ENCODE data around the gene CALML5. TPM values are rescaled to one million over a fixed set of nuclear protein-coding genes. Genes with fewer than 3 reads are reported as not detected.

The CALML5 gene
- total and polyA plus RNA-seq, 9 of the 15 experiments (the other 6 are each of a cell fraction or from before 2014, with no cell fraction given), result not detected

- DNase-seq (ENCODE audit: extremely low read depth in 1 of 4, low spot score in 3 of 4), result no peak
- Histone ChIP-seq H3K9ac (ENCODE audit: insufficient read depth in 1 of 2, low read depth in 2 of 2, low read length in 2 of 2) (peak within 1 kb of the TSS in 1 of 2 experiments; percentile 73; a peak in 2 of 4 replicates), H3K27me3 (ENCODE audit: control insufficient read depth in 2 of 2, insufficient read depth in 2 of 2, low read length in 2 of 2) (no peaks in the 10 kb centered on the region), H4K20me1 (replicated peaks; ENCODE audit: control insufficient read depth, insufficient read depth, low read length) (no peaks in the 10 kb centered on the region), H3K9me1 (ENCODE audit: control insufficient read depth, insufficient read depth, low read length) (no peaks in the 10 kb centered on the region), H3K4me1 (replicated peaks in 1 of 2; ENCODE audit: control insufficient read depth in 2 of 2, insufficient read depth in 2 of 2, low read length in 2 of 2) (peaks cover 5 to 32% of the 10 kb centered on the region in 2 experiments; a peak in 4 of 5 replicates), H3K27ac (ENCODE audit: extremely low read depth, low read depth, low read length) (no peak within 1 kb of the TSS), H3K79me2 (ENCODE audit: control insufficient read depth, insufficient read depth, low read length) (no peaks in the 10 kb centered on the region), H2AFZ (ENCODE audit: low read depth, low read length) (peak within 1 kb of the TSS; percentile 1; the same call in 1 of the 2 replicates), H3K36me3 (ENCODE audit: control insufficient read depth, insufficient read depth, low read length) (no peaks in the 10 kb centered on the region), H3K4me2 (ENCODE audit: insufficient read depth, low read length) (no peak within 1 kb of the TSS), H3K4me3 (no peak within 1 kb of the TSS), H3K9me3 (replicated peaks; ENCODE audit: control insufficient read depth, insufficient read depth, low read depth, low read length) (no peaks in the 10 kb centered on the region; the same call in 1 of the 2 replicates)
- 81% methylated on average over 35 of the region's 64 CpGs for whole genome bisulfite sequencing (ENCODE audit: insufficient coverage, low coverage, missing lambda C conversion rate)
- ChIA-PET POLR2A (interaction anchor here (0.6 to 0.7 kb wide), 4 partner anchors 52 to 412 kb away, joined by 3 read pairs; no protein-coding TSS in a partner anchor), CTCF (ENCODE audit: low intra/inter-chr PET ratio) (no interaction called here)
- in situ Hi-C loops (cut with MboI), result no loop called here
- intact Hi-C loops (cut with micrococcal nuclease), result no loop called here
- TF ChIP-seq RBBP5 (IDR thresholded peaks at IDR 0.05; ENCODE audit: borderline replicate concordance, insufficient read depth, low read length, poor library complexity, severe bottlenecking) (no peak), ZNF12 (CRISPR knock-in tag; IDR thresholded peaks at IDR 0.05) (no peak), SMC3 (conservative IDR thresholded peaks at IDR 0.05; ENCODE audit: insufficient read depth, low read depth, low read length) (no peak), CHD4 (IDR thresholded peaks at IDR 0.05; ENCODE audit: insufficient read depth, insufficient replicate concordance, low read depth, low read length, poor library complexity, severe bottlenecking) (no peak), ZNF778 (CRISPR knock-in tag; IDR thresholded peaks at IDR 0.05) (no peak), RERE (CRISPR knock-in tag; IDR thresholded peaks at IDR 0.05; ENCODE audit: borderline replicate concordance) (no peak), NBN (IDR thresholded peaks at IDR 0.05; ENCODE audit: low read depth) (no peak), MIER1 (IDR thresholded peaks at IDR 0.05; ENCODE audit: low read depth) (no peak)
- FAIRE-seq, result no peak
- no TSS peak for BruUV-seq (replicated peaks)
- ATAC-seq, result no peak
These were observed 25.5 kb upstream of the CALML5 start, which contains the start of gene CALML3 for GRCh38 chr10:5524641-5525560. Gene CALML3, plus strand, starts transcription at chr10:5524961. Its CDS starts 125 bp downstream, at chr10:5525086.
